Gastroesophageal sphincter (tissue), 3 donors: ENCODE results near the gene ATL3.

Experiments used
- POLR2A ChIP-seq, 2 donors: fragments of 450-650 bp; IDR thresholded peaks; one replicate each; pipeline ENCODE4 v1.6.1; 2017; ENCODE audit warnings: antibody characterized with exemption in 2 of 2, mild to moderate bottlenecking in 2 of 2, moderate library complexity in 1 of 2
- TF ChIP-seq, protein P1 (sequence below), 4 experiments: fragments of 200-600 bp in 2 of 4; fragments of 450-650 bp in 2 of 4; sonication (generic) in 1 of 4; IDR thresholded peaks; one replicate each; pipeline ENCODE4 v1.5.1; 2017 to 2019; ENCODE audit warnings: antibody characterized with exemption in 4 of 4, mild to moderate bottlenecking in 2 of 4, moderate library complexity in 2 of 4

DNA sequence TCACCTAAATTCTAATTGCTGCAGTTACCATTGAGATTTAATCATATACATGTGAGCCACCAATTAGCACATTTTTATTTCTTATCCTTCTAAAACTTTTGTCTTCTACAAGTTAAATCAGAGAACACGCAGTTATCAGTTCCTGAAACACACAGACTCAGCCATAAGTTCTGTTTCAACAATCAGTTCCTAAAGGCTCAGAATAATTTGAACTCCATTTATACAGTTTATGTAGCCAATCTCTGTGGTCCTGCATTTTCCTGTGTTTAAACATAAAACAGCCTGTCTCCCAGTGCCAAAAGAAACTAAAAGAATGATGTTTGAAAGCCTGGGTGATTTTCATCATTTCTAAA lies 59.8 kb downstream of the ATL3 start:
- TF ChIP-seq, protein P1, sequence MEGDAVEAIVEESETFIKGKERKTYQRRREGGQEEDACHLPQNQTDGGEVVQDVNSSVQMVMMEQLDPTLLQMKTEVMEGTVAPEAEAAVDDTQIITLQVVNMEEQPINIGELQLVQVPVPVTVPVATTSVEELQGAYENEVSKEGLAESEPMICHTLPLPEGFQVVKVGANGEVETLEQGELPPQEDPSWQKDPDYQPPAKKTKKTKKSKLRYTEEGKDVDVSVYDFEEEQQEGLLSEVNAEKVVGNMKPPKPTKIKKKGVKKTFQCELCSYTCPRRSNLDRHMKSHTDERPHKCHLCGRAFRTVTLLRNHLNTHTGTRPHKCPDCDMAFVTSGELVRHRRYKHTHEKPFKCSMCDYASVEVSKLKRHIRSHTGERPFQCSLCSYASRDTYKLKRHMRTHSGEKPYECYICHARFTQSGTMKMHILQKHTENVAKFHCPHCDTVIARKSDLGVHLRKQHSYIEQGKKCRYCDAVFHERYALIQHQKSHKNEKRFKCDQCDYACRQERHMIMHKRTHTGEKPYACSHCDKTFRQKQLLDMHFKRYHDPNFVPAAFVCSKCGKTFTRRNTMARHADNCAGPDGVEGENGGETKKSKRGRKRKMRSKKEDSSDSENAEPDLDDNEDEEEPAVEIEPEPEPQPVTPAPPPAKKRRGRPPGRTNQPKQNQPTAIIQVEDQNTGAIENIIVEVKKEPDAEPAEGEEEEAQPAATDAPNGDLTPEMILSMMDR (IDR thresholded peaks at IDR 0.05): no peak
- no peak for TF ChIP-seq POLR2A (IDR thresholded peaks at IDR 0.05)
